SK-N-SH (cell line): ENCODE data around the gene COX7B.

Source experiments
- CTCF ChIP-seq: fragments of 200-600 bp; sonication (generic); IDR thresholded peaks from 2 replicates; pipeline ENCODE4 v1.6.1; 2017; ENCODE audit warnings: antibody characterized with exemption, mild to moderate bottlenecking, moderate library complexity
- EZH2phosphoT487 ChIP-seq: fragments of 200-600 bp; sonication (generic); IDR thresholded peaks from 2 replicates; pipeline ENCODE4 v1.6.1; 2017; ENCODE audit warnings: low read depth, mixed run types, mild to moderate bottlenecking, antibody characterized with exemption, moderate library complexity, borderline replicate concordance
- FOXM1 ChIP-seq: IDR thresholded peaks from 2 replicates; pipeline ENCODE4 v1.4.0; 2012; ENCODE audit warnings: low read depth, mild to moderate bottlenecking
- MAX ChIP-seq: IDR thresholded peaks from 2 replicates; pipeline ENCODE4 v1.4.0; 2012; ENCODE audit warnings: low read depth
- PBX3 ChIP-seq: IDR thresholded peaks from 2 replicates; pipeline ENCODE4; 2012
- POLR2AphosphoS5 ChIP-seq: IDR thresholded peaks from 2 replicates; pipeline ENCODE4 v1.6.1; 2012; ENCODE audit warnings: low read depth, low read length

GRCh38 chrX:77910108-77910840 is 11.0 kb downstream of the COX7B start, which contains the start of gene ATP7A:
- TF ChIP-seq MAX (peak; percentile 92; the same call in 1 of the 2 replicates), FOXM1 (no peak), CTCF (peak; percentile 67), EZH2phosphoT487 (no peak), POLR2AphosphoS5 (peak; percentile 28; the same call in 1 of the 2 replicates), PBX3 (peak; percentile 28)
